ENCODE data around the gene ALK. TPM values are rescaled to one million over a fixed set of nuclear protein-coding genes. Genes with fewer than 3 reads are reported as not detected.

ALK gene
- total RNA-seq, 1 donor from 2014 or later = 1.1 TPM

DNA sequence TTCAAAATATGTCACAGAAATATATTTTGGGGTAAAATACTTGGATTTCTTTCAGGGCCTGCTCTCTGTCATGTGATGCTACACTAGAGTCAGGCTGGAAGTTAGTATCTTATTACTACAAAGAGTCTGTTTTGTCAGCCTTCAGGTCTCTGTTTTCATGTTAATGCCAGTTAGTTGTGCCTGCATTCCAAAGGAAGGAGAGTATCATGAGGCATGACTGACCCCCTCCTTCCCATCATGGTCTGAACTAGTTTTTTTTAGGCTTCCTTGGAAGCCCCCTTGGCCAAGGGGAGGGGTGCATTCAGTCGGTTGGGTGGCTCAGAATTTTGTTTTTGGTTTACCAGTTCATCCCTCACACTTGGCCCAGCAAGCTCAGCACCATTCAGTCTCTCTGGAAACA is 318.0 kb downstream of the ALK start:
- TF ChIP-seq, protein P1, sequence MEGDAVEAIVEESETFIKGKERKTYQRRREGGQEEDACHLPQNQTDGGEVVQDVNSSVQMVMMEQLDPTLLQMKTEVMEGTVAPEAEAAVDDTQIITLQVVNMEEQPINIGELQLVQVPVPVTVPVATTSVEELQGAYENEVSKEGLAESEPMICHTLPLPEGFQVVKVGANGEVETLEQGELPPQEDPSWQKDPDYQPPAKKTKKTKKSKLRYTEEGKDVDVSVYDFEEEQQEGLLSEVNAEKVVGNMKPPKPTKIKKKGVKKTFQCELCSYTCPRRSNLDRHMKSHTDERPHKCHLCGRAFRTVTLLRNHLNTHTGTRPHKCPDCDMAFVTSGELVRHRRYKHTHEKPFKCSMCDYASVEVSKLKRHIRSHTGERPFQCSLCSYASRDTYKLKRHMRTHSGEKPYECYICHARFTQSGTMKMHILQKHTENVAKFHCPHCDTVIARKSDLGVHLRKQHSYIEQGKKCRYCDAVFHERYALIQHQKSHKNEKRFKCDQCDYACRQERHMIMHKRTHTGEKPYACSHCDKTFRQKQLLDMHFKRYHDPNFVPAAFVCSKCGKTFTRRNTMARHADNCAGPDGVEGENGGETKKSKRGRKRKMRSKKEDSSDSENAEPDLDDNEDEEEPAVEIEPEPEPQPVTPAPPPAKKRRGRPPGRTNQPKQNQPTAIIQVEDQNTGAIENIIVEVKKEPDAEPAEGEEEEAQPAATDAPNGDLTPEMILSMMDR (IDR thresholded peaks at IDR 0.05) = no peak
- Histone ChIP-seq H3K36me3 (no peaks in the 10 kb centered on the region), H3K4me3 (no peak overlapping the region), H3K4me1 (no peaks in the 10 kb centered on the region), H3K27me3 (ENCODE audit: low read depth) (no peaks in the 10 kb centered on the region), H3K27ac (no peak overlapping the region), H3K9me3 (no peaks in the 10 kb centered on the region)
- intact Hi-C loops (cut with DNase I) = no loop called here
- no peak for ATAC-seq
- no peak for DNase-seq

DNA sequence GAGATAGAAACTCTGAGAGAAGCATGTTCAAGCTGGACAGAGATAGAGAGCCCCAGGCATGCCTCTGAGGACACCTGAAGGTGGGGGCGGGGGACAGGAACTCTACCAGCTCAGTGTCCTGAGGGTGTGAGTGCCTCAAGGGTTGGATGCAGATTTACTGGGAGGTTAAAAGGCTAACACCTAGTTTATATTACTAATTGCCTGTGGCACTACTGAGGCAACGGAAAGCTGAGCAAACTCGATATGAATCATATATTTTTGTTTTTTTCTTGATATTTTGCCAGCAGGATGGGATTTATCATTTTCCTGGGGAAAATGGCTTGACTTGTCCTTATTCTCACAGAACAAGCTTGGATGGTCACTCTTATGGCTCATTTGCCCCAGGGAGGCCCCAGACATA is 319.5 kb downstream of the ALK start:
- Histone ChIP-seq H3K9me3 (no peaks in the 10 kb centered on the region), H3K4me1 (no peaks in the 10 kb centered on the region), H3K4me3 (no peak overlapping the region), H3K27ac (no peak overlapping the region), H3K36me3 (no peaks in the 10 kb centered on the region), H3K27me3 (ENCODE audit: low read depth) (no peaks in the 10 kb centered on the region)
- ATAC-seq = no peak
- no peak for DNase-seq
- TF ChIP-seq, protein P1 (IDR thresholded peaks at IDR 0.05) = no peak
- intact Hi-C loops (cut with DNase I) = no loop called here

DNA sequence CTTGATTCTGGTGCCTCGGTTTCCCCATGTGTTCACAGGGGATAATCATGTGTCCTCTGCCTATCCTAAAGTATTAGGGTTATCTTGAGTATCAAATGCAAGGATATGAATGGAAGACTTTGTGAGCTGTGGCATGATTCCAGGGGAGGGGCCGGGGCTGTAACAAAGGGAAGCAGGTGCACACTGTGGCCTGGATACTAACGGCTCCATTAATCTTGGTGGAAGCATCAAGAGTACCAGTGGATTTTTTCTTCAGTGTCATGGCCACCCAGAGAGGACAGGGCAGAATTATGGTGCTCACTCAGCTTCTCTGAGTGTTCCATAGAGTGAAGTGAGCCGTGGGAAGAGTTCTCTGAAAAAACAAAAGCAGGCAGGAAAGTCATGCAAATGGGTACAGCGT is 320.1 kb downstream of the ALK start:
- DNase-seq = no peak
- Histone ChIP-seq H3K27me3 (ENCODE audit: low read depth) (no peaks in the 10 kb centered on the region), H3K36me3 (no peaks in the 10 kb centered on the region), H3K4me1 (no peaks in the 10 kb centered on the region), H3K27ac (no peak overlapping the region), H3K4me3 (no peak overlapping the region), H3K9me3 (no peaks in the 10 kb centered on the region)
- TF ChIP-seq, protein P1 (IDR thresholded peaks at IDR 0.05) = no peak
- ATAC-seq = no peak
- intact Hi-C loops (cut with DNase I) = no loop called here

DNA sequence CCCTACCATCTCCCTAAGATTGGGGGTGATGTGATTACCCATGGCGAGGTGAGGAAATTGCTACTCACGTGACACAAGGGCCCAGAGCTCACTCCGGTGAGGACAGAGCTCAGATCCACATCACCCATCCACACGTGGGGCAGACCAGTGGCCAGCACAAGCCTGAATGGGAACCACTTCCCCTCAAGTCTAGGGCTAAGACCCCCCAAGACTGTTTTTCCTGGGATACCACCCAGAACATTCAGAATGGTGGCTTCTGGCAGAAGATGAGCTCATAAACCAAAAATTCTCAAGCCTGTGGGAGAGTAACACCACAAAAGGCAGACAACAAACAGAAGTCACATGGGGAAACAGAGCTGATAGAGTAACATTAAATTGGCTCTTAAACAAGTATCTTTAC is 321.4 kb downstream of the ALK start:
- TF ChIP-seq, protein P1 (IDR thresholded peaks at IDR 0.05) = no peak
- H3K4me3 ChIP-seq = no peak overlapping the region
- DNase-seq (no peak), ATAC-seq (no peak)
- H3K36me3 ChIP-seq = no peaks in the 10 kb centered on the region
- H3K4me1 ChIP-seq = no peaks in the 10 kb centered on the region
- H3K27ac ChIP-seq = no peak overlapping the region
- intact Hi-C loops (cut with DNase I) = no loop called here
- no peaks in the 10 kb centered on the region for H3K9me3 ChIP-seq
- no peaks in the 10 kb centered on the region for H3K27me3 ChIP-seq (ENCODE audit: low read depth)

DNA sequence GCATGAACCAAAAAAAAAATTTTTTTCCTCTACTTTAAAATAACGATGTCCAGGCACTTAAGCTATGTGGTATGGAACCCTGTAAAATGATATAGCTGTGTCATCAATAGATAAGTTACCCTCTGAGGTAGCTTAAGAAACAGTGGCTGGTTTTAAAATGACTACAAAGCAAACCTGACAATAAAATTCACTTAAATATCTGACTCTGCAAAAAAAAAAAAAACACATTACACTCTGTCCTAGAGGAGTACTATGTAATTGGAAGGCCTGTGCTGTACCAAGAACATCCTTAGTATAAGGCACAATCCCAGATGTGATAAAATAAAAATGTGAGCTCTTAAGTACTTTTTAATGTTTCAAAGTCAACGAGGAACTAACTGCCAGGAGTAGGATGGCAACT is 322.4 kb downstream of the ALK start:
- intact Hi-C loops (cut with DNase I) = no loop called here
- Histone ChIP-seq H3K4me1 (no peaks in the 10 kb centered on the region), H3K9me3 (no peaks in the 10 kb centered on the region)

More for the DNA sequence above, 322.4 kb downstream of the ALK start:
- TF ChIP-seq, protein P1 (IDR thresholded peaks at IDR 0.05) = no peak
- no peak for ATAC-seq
- DNase-seq = no peak
- Histone ChIP-seq H3K36me3 (no peaks in the 10 kb centered on the region), H3K4me3 (no peak overlapping the region), H3K27me3 (ENCODE audit: low read depth) (no peaks in the 10 kb centered on the region), H3K27ac (no peak overlapping the region)
